Measurements from ENCODE around the gene HS6ST2.

The HS6ST2 gene

GRCh38 chrX:132875650-132876522, 82.5 kb downstream of the HS6ST2 start:
- DNase-seq (ENCODE audit: extremely low read depth, low read depth): no peak
- TF ChIP-seq, protein P1, sequence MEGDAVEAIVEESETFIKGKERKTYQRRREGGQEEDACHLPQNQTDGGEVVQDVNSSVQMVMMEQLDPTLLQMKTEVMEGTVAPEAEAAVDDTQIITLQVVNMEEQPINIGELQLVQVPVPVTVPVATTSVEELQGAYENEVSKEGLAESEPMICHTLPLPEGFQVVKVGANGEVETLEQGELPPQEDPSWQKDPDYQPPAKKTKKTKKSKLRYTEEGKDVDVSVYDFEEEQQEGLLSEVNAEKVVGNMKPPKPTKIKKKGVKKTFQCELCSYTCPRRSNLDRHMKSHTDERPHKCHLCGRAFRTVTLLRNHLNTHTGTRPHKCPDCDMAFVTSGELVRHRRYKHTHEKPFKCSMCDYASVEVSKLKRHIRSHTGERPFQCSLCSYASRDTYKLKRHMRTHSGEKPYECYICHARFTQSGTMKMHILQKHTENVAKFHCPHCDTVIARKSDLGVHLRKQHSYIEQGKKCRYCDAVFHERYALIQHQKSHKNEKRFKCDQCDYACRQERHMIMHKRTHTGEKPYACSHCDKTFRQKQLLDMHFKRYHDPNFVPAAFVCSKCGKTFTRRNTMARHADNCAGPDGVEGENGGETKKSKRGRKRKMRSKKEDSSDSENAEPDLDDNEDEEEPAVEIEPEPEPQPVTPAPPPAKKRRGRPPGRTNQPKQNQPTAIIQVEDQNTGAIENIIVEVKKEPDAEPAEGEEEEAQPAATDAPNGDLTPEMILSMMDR (IDR thresholded peaks at IDR 0.05; ENCODE audit: low read depth, low read length): no peak

DNA sequence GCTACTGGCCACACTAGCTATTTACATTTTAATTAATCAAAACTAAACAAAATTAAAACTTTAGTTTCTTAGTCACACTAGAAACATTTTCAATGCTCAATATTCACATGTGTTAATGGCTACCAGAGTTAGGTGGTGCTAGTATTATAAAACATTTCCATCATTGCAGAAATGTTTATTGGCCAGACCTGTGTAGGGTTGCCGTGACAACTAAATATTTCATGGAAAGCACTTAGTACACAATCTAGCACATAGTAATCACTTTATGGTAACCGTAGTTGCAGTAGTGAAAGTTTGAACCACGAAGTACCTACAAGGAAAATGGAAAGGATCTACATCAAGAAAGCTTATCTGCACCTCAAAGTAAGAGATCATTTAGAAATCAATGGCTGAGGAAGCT, 95.9 kb downstream of the HS6ST2 start:
- no peak for DNase-seq (ENCODE audit: extremely low read depth, low read depth)
- TF ChIP-seq, protein P1 (IDR thresholded peaks at IDR 0.05; ENCODE audit: low read depth, low read length): no peak

GRCh38 chrX:132861076-132861475, 97.4 kb downstream of the HS6ST2 start:
- TF ChIP-seq, protein P1 (IDR thresholded peaks at IDR 0.05; ENCODE audit: low read depth, low read length): no peak
- DNase-seq (ENCODE audit: extremely low read depth, low read depth): no peak

DNA sequence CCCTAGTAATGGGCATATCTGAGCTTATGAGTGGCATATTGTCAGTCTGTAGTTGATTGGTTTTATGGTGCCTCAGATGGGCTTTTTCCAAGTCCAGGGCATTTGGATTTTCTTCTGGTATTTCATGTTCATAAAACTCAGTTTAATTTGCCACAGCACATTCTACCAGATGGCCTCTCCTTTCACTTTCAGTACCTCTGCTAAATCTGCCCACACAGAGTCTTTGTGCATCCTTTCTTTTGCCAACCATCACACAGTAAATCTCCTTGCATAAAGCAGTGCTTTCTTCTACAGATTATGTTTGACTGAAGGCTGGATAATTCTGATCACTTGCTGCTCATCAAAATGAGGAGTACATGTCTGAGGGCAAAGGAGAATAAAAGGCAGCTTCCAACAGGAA, 98.2 kb downstream of the HS6ST2 start:
- DNase-seq (ENCODE audit: extremely low read depth, low read depth): no peak
- TF ChIP-seq, protein P1 (IDR thresholded peaks at IDR 0.05; ENCODE audit: low read depth, low read length): no peak

DNA sequence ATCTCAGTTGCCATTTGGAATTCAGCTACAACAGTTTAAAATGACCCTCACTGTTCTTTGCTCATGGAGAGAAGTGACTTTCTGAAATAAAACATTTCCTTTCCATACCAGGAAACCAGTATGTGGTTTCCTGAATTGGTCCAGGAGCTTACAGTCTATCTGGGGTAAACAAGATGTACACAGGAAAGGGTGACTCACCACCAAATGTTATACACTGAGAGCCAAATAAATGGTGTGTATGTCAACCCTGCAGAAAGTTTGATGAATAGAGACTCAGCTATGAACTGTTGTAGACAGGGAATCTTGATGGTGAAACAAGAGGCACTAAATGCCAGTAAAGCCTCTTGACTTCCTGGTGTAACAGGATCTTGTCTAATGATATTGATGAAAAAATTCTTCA, 100.4 kb downstream of the HS6ST2 start:
- DNase-seq (ENCODE audit: extremely low read depth, low read depth): no peak
- TF ChIP-seq, protein P1 (IDR thresholded peaks at IDR 0.05; ENCODE audit: low read depth, low read length): no peak

- no peak for DNase-seq (ENCODE audit: extremely low read depth, low read depth)
- TF ChIP-seq, protein P1 (IDR thresholded peaks at IDR 0.05; ENCODE audit: low read depth, low read length): no peak
Observed at GRCh38 chrX:132855780-132856341, 102.6 kb downstream of the HS6ST2 start.

DNA sequence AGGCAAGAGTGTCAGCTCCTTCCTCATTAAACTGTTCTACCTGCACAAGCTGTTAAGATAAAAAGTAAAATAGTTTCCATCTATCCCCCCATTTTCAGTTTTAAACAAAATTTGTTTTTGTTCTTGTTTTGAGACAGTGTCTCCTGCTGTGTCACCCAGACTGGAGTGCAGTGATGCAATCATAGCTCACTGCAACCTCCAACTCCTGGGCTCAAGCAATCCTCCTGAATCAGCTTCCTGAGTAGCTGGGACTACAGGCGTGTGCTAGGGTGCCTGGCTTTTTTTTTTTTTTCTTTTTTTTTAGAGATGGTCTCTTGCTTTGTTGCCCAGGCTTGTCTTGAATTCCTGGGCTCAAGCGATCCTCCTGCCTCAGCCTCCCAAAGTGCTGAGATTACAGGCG, 105.4 kb downstream of the HS6ST2 start:
- TF ChIP-seq, protein P1 (IDR thresholded peaks at IDR 0.05; ENCODE audit: low read depth, low read length): no peak
- no peak for DNase-seq (ENCODE audit: extremely low read depth, low read depth)

Measured in AG09319 (cell line).